Upper lobe of left lung (tissue), 4 donors: ENCODE data around the gene NDEL1.

Source experiments
- POLR2AphosphoS5 ChIP-seq, 2 donors: sonication (generic); formaldehyde crosslinking; IDR thresholded peaks; one replicate each; pipeline ENCODE4 v1.5.1; 2017; ENCODE audit warnings: antibody characterized with exemption in 2 of 2
- TF ChIP-seq, protein P1 (sequence below), 6 experiments: fragments of 450-650 bp in 4 of 6; fragments of 200-600 bp in 2 of 6; sonication (generic) in 2 of 6; IDR thresholded peaks; one replicate each; pipeline ENCODE4 v1.5.1; 2016 to 2019; ENCODE audit warnings: antibody characterized with exemption in 6 of 6

DNA sequence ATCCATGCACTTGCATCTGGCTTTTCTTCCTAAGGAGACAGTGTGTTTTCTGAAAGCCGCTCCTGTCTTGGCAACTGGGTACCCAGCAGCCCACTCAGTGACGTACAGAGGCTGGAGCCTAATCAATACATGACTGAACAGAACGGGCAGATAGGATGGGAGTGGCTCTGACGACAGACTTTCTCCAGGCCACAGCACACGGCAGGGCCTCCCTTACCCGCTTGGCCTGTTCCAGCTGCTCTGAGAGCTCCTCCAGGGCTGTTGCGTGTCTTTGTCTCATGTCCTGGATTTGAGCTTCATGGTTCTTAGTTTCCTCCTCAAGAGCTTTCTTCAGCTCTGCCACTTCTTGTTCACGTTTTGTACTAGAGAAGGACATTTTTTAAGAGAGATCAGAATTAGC is 64.9 kb downstream of the NDEL1 start:
- TF ChIP-seq, protein P1, sequence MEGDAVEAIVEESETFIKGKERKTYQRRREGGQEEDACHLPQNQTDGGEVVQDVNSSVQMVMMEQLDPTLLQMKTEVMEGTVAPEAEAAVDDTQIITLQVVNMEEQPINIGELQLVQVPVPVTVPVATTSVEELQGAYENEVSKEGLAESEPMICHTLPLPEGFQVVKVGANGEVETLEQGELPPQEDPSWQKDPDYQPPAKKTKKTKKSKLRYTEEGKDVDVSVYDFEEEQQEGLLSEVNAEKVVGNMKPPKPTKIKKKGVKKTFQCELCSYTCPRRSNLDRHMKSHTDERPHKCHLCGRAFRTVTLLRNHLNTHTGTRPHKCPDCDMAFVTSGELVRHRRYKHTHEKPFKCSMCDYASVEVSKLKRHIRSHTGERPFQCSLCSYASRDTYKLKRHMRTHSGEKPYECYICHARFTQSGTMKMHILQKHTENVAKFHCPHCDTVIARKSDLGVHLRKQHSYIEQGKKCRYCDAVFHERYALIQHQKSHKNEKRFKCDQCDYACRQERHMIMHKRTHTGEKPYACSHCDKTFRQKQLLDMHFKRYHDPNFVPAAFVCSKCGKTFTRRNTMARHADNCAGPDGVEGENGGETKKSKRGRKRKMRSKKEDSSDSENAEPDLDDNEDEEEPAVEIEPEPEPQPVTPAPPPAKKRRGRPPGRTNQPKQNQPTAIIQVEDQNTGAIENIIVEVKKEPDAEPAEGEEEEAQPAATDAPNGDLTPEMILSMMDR (IDR thresholded peaks at IDR 0.05) = no peak
- no peak for TF ChIP-seq POLR2AphosphoS5 (IDR thresholded peaks at IDR 0.05)
